Measurements from ENCODE around the gene COL8A2.

Gene COL8A2

GRCh38 chr1:36139521-36139920 lies 14.5 kb upstream of the COL8A2 start:
- TF ChIP-seq CTCF (conservative IDR thresholded peaks at IDR 0.05; ENCODE audit: low read length) (no peak), EZH2phosphoT487 (IDR thresholded peaks at IDR 0.05; ENCODE audit: borderline replicate concordance) (no peak)
- H4K20me1 ChIP-seq (ENCODE audit: insufficient read depth, low read length, poor library complexity, severe bottlenecking): no peaks in the 10 kb centered on the region
- H3K36me3 ChIP-seq (ENCODE audit: insufficient read depth, low read length): peaks cover 27% of the 10 kb centered on the region; the same call in 1 of the 2 replicates
- no peaks in the 10 kb centered on the region for H3K27me3 ChIP-seq (ENCODE audit: insufficient read depth, low read length, poor library complexity, severe bottlenecking)
- no peak overlapping the region for H3K9ac ChIP-seq (ENCODE audit: low read depth, low read length, poor library complexity, severe bottlenecking)
- H3F3A ChIP-seq (ENCODE audit: low read depth): no peaks in the 10 kb centered on the region
- no peaks in the 10 kb centered on the region for H3K9me2 ChIP-seq (replicated peaks; ENCODE audit: low read depth, low read length)
- H3K4me2 ChIP-seq (ENCODE audit: low read depth, low read length, poor library complexity, severe bottlenecking): no peak overlapping the region
- no peak overlapping the region for H3K4me3 ChIP-seq (ENCODE audit: low read length, poor library complexity, severe bottlenecking)
- H3K79me2 ChIP-seq (ENCODE audit: insufficient read depth, low read length): peaks cover 9% of the 10 kb centered on the region
- H3K9me3 ChIP-seq (ENCODE audit: insufficient read depth, low read depth, low read length): no peaks in the 10 kb centered on the region
- peaks cover 5% of the 10 kb centered on the region for H3K4me1 ChIP-seq (ENCODE audit: insufficient read depth, low read length, poor library complexity, severe bottlenecking)
- no peak overlapping the region for H2AFZ ChIP-seq (ENCODE audit: low read length)

- H3K4me1 ChIP-seq (ENCODE audit: insufficient read depth, low read length, poor library complexity, severe bottlenecking): peaks cover 5% of the 10 kb centered on the region
- no peak overlapping the region for H3K9ac ChIP-seq (ENCODE audit: low read depth, low read length, poor library complexity, severe bottlenecking)
- H3K4me3 ChIP-seq (ENCODE audit: low read length, poor library complexity, severe bottlenecking): no peak overlapping the region
- peaks cover 9% of the 10 kb centered on the region for H3K79me2 ChIP-seq (ENCODE audit: insufficient read depth, low read length)
- H3K27me3 ChIP-seq (ENCODE audit: insufficient read depth, low read length, poor library complexity, severe bottlenecking): no peaks in the 10 kb centered on the region
- no peaks in the 10 kb centered on the region for H4K20me1 ChIP-seq (ENCODE audit: insufficient read depth, low read length, poor library complexity, severe bottlenecking)
- no peak overlapping the region for H2AFZ ChIP-seq (ENCODE audit: low read length)
- H3K9me2 ChIP-seq (replicated peaks; ENCODE audit: low read depth, low read length): no peaks in the 10 kb centered on the region
- H3K9me3 ChIP-seq (ENCODE audit: insufficient read depth, low read depth, low read length): no peaks in the 10 kb centered on the region
- no peak overlapping the region for H3K4me2 ChIP-seq (ENCODE audit: low read depth, low read length, poor library complexity, severe bottlenecking)
- H3K36me3 ChIP-seq (ENCODE audit: insufficient read depth, low read length): peaks cover 27% of the 10 kb centered on the region; the same call in 1 of the 2 replicates
- TF ChIP-seq CTCF (conservative IDR thresholded peaks at IDR 0.05; ENCODE audit: low read length) (no peak), EZH2phosphoT487 (IDR thresholded peaks at IDR 0.05; ENCODE audit: borderline replicate concordance) (no peak)
- no peaks in the 10 kb centered on the region for H3F3A ChIP-seq (ENCODE audit: low read depth)
Measured at GRCh38 chr1:36137776-36138175, 12.8 kb upstream of the COL8A2 start.

- no peak overlapping the region for H2AFZ ChIP-seq (ENCODE audit: low read length)
- TF ChIP-seq CTCF (conservative IDR thresholded peaks at IDR 0.05; ENCODE audit: low read length) (no peak), EZH2phosphoT487 (IDR thresholded peaks at IDR 0.05; ENCODE audit: borderline replicate concordance) (no peak)
- no peak overlapping the region for H3K4me3 ChIP-seq (ENCODE audit: low read length, poor library complexity, severe bottlenecking)
- H3K9me3 ChIP-seq (ENCODE audit: insufficient read depth, low read depth, low read length): no peaks in the 10 kb centered on the region
- no peaks in the 10 kb centered on the region for H3K27me3 ChIP-seq (ENCODE audit: insufficient read depth, low read length, poor library complexity, severe bottlenecking)
- H3K4me2 ChIP-seq (ENCODE audit: low read depth, low read length, poor library complexity, severe bottlenecking): no peak overlapping the region
- no peaks in the 10 kb centered on the region for H3F3A ChIP-seq (ENCODE audit: low read depth)
- no peaks in the 10 kb centered on the region for H3K9me2 ChIP-seq (replicated peaks; ENCODE audit: low read depth, low read length)
- H3K4me1 ChIP-seq (ENCODE audit: insufficient read depth, low read length, poor library complexity, severe bottlenecking): peaks cover 3% of the 10 kb centered on the region
- H3K79me2 ChIP-seq (ENCODE audit: insufficient read depth, low read length): peaks cover 6% of the 10 kb centered on the region
- H4K20me1 ChIP-seq (ENCODE audit: insufficient read depth, low read length, poor library complexity, severe bottlenecking): no peaks in the 10 kb centered on the region
- no peak overlapping the region for H3K9ac ChIP-seq (ENCODE audit: low read depth, low read length, poor library complexity, severe bottlenecking)
- H3K36me3 ChIP-seq (ENCODE audit: insufficient read depth, low read length): peaks cover 27% of the 10 kb centered on the region; the same call in 1 of the 2 replicates
Measured at GRCh38 chr1:36137226-36137625, 12.2 kb upstream of the COL8A2 start.
